ENCODE data around the gene PPM1N.
A peak's percentile ranks its signal among the peaks of the same experiment; 100 is the strongest.

The PPM1N gene

GRCh38 chr19:45498411-45499195 lies at the start of gene PPM1N:
PPM1N (plus strand) TSS chr19:45498443; CDS start chr19:45498473, 30 bp downstream.
- Histone ChIP-seq H3K27ac (peak within 1 kb of the TSS in 8 of 21 experiments; percentile 11 to 69 (median 46)), H3K4me3 (peak within 1 kb of the TSS; percentile 15 to 71 (median 59))

- Histone ChIP-seq H3K4me3 (peak overlapping the region in 5 of 7 experiments; percentile 40 to 64 (median 51)), H3K27ac (peak overlapping the region; percentile 38 to 99 (median 96))
Measured at GRCh38 chr19:45448887-45449299, 49.4 kb upstream of the PPM1N start.

GRCh38 chr19:45450012-45450333 lies 48.3 kb upstream of the PPM1N start:
- H3K27ac ChIP-seq: peak overlapping the region; percentile 60 to 99 (median 96)
- H3K4me3 ChIP-seq: peak overlapping the region; percentile 37 to 64 (median 50)

GRCh38 chr19:45451131-45451849 lies 47.0 kb upstream of the PPM1N start:
- Histone ChIP-seq H3K4me3 (peak overlapping the region; percentile 37 to 64 (median 50)), H3K27ac (peak overlapping the region; percentile 69 to 99 (median 96))

GRCh38 chr19:45451850-45452387 lies 46.3 kb upstream of the PPM1N start:
- Histone ChIP-seq H3K4me3 (no peak overlapping the region), H3K27ac (peak overlapping the region in 20 of 21 experiments; percentile 69 to 99 (median 96))

- Histone ChIP-seq H3K4me3 (no peak overlapping the region), H3K27ac (peak overlapping the region in 20 of 21 experiments; percentile 9 to 90 (median 74))
Measured at GRCh38 chr19:45455707-45456499, 42.3 kb upstream of the PPM1N start.

GRCh38 chr19:45456500-45456815 lies 41.8 kb upstream of the PPM1N start:
- Histone ChIP-seq H3K4me3 (no peak overlapping the region), H3K27ac (peak overlapping the region in 19 of 21 experiments; percentile 9 to 90 (median 75))

- no peak overlapping the region for H3K4me3 ChIP-seq
- no peak overlapping the region for H3K27ac ChIP-seq
Measured at GRCh38 chr19:45457776-45458175, 40.5 kb upstream of the PPM1N start.

GRCh38 chr19:45460807-45461347 lies 37.4 kb upstream of the PPM1N start:
- Histone ChIP-seq H3K27ac (no peak overlapping the region), H3K4me3 (no peak overlapping the region)

- H3K27ac ChIP-seq: no peak overlapping the region
- H3K4me3 ChIP-seq: no peak overlapping the region
Measured at GRCh38 chr19:45462174-45462573, 36.1 kb upstream of the PPM1N start.

- no peak overlapping the region for H3K4me3 ChIP-seq
Measured at GRCh38 chr19:45463241-45463640, 35.0 kb upstream of the PPM1N start.

GRCh38 chr19:45464274-45464673 lies 34.0 kb upstream of the PPM1N start:
- H3K27ac ChIP-seq: no peak overlapping the region
- no peak overlapping the region for H3K4me3 ChIP-seq

More at GRCh38 chr19:45463241-45463640, 35.0 kb upstream of the PPM1N start:
- H3K27ac ChIP-seq: no peak overlapping the region

GRCh38 chr19:45464852-45465441 lies 33.3 kb upstream of the PPM1N start:
- H3K4me3 ChIP-seq: no peak overlapping the region

GRCh38 chr19:45467115-45467455 lies 31.2 kb upstream of the PPM1N start:
- peak overlapping the region; percentile 41 to 80 (median 62) for H3K4me3 ChIP-seq
- peak overlapping the region in 18 of 21 experiments; percentile 56 to 100 (median 90) for H3K27ac ChIP-seq

More at GRCh38 chr19:45464852-45465441, 33.3 kb upstream of the PPM1N start:
- no peak overlapping the region for H3K27ac ChIP-seq

- peak within 1 kb of the TSS; percentile 41 to 80 (median 62) for H3K4me3 ChIP-seq
- peak within 1 kb of the TSS; percentile 27 to 100 (median 90) for H3K27ac ChIP-seq
Measured at GRCh38 chr19:45467456-45468158, 30.6 kb upstream of the PPM1N start, which contains the start of gene FOSB. FOSB (plus strand) TSS chr19:45467996; CDS start chr19:45468587, 591 bp downstream.

GRCh38 chr19:45468159-45468651 lies 30.0 kb upstream of the PPM1N start:
- Histone ChIP-seq H3K4me3 (peak overlapping the region; percentile 41 to 80 (median 62)), H3K27ac (peak overlapping the region in 20 of 21 experiments; percentile 27 to 100 (median 90))

GRCh38 chr19:45468803-45469131 lies 29.5 kb upstream of the PPM1N start:
- H3K4me3 ChIP-seq: peak overlapping the region; percentile 41 to 80 (median 62)
- peak overlapping the region; percentile 27 to 100 (median 90) for H3K27ac ChIP-seq

All from skin epidermis (tissue), 12 donors.